Urinary bladder (tissue), 4 donors: ENCODE data around the gene USP48. TPM values are rescaled to one million over a fixed set of nuclear protein-coding genes. Genes with fewer than 3 reads are reported as not detected.
"Not testable (repeated sequence)": the region's sequence is repeated elsewhere in the genome, so short reads cannot be mapped to it uniquely, and the experiment has no call there.

ENCODE experiments used
- DNase-seq: peaks from one replicate; pipeline ENCODE4 v3.0.0-alpha.2; 2015; ENCODE audit errors: extremely low spot score
- H3K27ac ChIP-seq: one replicate; pipeline ENCODE4 v1.5.1; 2013; ENCODE audit warnings: low read depth, mild to moderate bottlenecking, moderate library complexity
- H3K36me3 ChIP-seq: one replicate; pipeline ENCODE4 v1.6.1; 2013; ENCODE audit warnings: mild to moderate bottlenecking, moderate library complexity; ENCODE audit not compliant: insufficient read depth
- H3K4me1 ChIP-seq: one replicate; pipeline ENCODE4 v1.6.1; 2013; ENCODE audit warnings: mild to moderate bottlenecking, moderate library complexity; ENCODE audit not compliant: insufficient read depth
- H3K4me3 ChIP-seq: one replicate; pipeline ENCODE4 v1.5.1; 2013; ENCODE audit warnings: low read depth, low read length
- WGBS: extraction: QIAGEN DNeasy Blood & Tissue Kit; methylation state at CpG from one replicate; pipeline ENCODE4 v1.1.7; 2013; 5-methylcytosine and 5-hydroxymethylcytosine counted together
- polyA plus RNA-seq: library from polyadenylated mRNA; stranded (reverse); fragments of 200-250 nt; gene quantifications from one replicate; pipeline ENCODE4 v1.2.3, GENCODE V29; 2013
- total RNA-seq: library from RNA; depleted of rRNA; stranded (reverse); fragments of >200 nt; gene quantifications from one replicate; pipeline ENCODE4 v1.2.3, GENCODE V29; 2014
- donor health status: healthy with polysubstance abuse.
- donor health status: healthy.

Gene USP48
- total and polyA plus RNA-seq, 2 donors: 25.1 to 97.1 TPM

DNA sequence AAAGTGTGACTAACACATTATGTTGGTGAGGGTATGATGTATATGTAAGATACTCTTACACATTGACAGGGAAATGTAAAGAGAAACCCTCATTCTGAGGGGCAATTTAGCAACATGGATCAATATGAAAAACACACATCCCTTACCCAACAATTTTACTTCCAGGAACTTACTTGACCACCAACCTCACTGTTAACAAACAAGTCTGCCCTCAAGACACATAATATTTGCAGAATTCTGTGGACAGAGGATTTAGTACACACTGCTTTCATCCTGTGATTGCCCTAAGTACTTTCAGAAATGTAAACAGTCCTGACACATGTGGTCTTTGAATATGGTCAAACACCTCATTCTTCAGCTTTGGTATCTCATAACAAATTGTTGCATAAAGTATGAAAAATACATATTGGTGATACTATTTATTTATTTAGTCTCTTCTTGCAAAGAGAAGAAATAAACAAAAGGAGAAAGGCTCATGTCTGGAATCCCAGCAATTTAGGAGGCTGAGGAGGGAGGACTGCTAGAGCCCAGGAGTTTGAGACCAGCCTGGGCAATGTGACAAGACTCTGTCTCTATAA lies 6.9 kb downstream of the USP48 start:
- H3K27ac ChIP-seq: no peak overlapping the region

DNA sequence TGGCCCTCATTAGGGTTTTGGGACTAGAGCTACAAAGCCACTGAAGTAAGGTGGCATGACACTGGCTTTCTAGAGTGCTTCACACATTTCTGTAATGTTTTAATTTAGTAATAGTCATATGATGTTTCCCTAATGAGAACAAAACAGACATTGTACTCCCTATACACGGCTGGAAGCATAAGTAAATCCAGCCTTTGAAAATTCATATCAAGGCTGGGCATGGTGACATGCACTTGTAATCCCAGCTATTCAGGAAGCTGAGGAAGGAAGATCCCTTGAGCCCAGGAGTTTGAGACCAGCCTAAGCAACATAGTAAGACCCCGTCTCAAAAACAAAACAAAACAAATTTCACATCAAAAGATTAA lies 7.4 kb downstream of the USP48 start:
- DNase-seq: no peak
- Histone ChIP-seq H3K27ac (no peak overlapping the region), H3K36me3 (no peaks in the 10 kb centered on the region), H3K4me1 (no peaks in the 10 kb centered on the region), H3K4me3 (no peak overlapping the region)
- 62% methylated on average over 2 of the region's 2 CpGs for WGBS

More for the DNA sequence above, 6.9 kb downstream of the USP48 start:
- no peak for DNase-seq
- no peaks in the 10 kb centered on the region for H3K4me1 ChIP-seq
- H3K36me3 ChIP-seq: no peaks in the 10 kb centered on the region
- no peak overlapping the region for H3K4me3 ChIP-seq

GRCh38 chr1:21774835-21775549 lies 8.0 kb downstream of the USP48 start:
- 93% methylated on average over 15 of the region's 15 CpGs for WGBS
- H3K36me3 ChIP-seq: no peaks in the 10 kb centered on the region
- H3K4me1 ChIP-seq: no peaks in the 10 kb centered on the region
- no peak overlapping the region for H3K27ac ChIP-seq
- no peak for DNase-seq
- no peak overlapping the region for H3K4me3 ChIP-seq

- H3K4me3 ChIP-seq: no peak overlapping the region
- 71% methylated on average over 3 of the region's 3 CpGs for WGBS
- no peaks in the 10 kb centered on the region for H3K36me3 ChIP-seq
- DNase-seq: no peak
- no peaks in the 10 kb centered on the region for H3K4me1 ChIP-seq
- H3K27ac ChIP-seq: no peak overlapping the region
Measured at GRCh38 chr1:21773585-21773984, 9.4 kb downstream of the USP48 start.

DNA sequence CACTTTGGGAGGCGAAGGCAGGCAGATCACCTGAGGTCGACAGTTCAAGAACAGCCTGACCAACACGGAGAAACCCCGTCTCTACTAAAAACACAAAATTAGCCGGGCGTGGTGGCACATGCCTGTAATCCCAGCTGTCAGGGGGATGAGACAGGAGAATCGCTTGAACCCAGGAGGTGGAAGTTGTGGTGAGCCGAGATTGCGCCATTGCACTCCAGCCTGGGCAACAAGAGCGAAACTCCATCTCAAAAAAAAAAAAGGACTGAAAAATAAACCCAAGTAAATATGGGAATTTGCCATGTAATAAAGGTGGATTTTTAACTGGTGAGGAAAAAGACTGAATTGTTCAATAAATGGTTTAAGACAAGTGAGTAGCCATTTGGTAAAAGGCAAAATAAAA lies 11.3 kb downstream of the USP48 start:
- H3K36me3 ChIP-seq, H3K27ac ChIP-seq, H3K4me3 ChIP-seq, DNase-seq, H3K4me1 ChIP-seq: not testable (repeated sequence)
- 85% methylated on average over 10 of the region's 10 CpGs for WGBS

DNA sequence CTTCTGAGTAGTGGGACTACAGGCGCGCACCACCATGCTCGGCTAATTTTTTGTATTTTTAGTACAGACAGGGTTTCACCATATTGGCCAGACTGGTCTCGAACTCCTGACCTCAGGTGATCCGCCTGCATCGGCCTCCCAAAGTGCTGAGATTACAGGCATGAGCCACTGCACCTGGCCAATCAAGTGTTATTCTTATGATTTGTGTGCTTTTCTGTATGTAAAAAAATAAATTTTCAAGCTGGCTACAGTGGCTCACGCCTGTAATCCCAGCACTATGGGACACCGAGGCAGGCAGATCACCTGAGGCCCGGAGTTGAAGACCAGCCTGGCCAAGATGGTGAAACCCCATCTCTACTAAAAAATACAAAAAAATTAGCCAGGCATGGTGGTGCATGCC lies 12.3 kb downstream of the USP48 start:
- WGBS: 96% methylated on average over 9 of the region's 9 CpGs

DNA sequence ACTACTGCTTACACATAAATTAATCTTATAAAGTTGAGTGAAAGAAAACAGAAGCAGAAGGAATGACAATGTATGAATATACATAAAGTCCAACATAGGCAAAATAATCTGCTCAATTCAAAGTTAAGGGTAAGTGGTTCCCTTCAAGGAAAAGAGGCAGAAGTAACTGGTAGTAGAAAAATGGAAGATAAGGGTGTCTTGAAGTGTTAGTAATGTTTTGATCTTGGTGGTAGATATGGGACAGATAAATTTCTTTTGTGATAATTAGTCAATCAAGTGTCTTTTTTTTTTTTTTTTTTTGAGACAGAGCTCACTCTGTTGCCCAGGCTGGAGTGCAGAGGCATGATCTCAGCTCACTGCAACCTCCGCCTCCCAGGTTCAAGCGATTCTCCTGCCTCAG lies 12.7 kb downstream of the USP48 start:
- no peak for DNase-seq
- no peak overlapping the region for H3K27ac ChIP-seq
- H3K36me3 ChIP-seq: no peaks in the 10 kb centered on the region
- no peak overlapping the region for H3K4me3 ChIP-seq
- no peaks in the 10 kb centered on the region for H3K4me1 ChIP-seq
- 91% methylated on average over 2 of the region's 2 CpGs for WGBS

More for the DNA sequence above, 12.3 kb downstream of the USP48 start:
- not testable (repeated sequence) for H3K27ac ChIP-seq, DNase-seq, H3K4me1 ChIP-seq, H3K36me3 ChIP-seq, H3K4me3 ChIP-seq

- not testable (repeated sequence) for DNase-seq
- 96% methylated on average over 8 of the region's 8 CpGs for WGBS
Measured at GRCh38 chr1:21767106-21767505, 15.8 kb downstream of the USP48 start.

GRCh38 chr1:21766210-21766609 lies 16.7 kb downstream of the USP48 start:
- no peak for DNase-seq
- H3K27ac ChIP-seq: no peak overlapping the region

More at GRCh38 chr1:21767106-21767505, 15.8 kb downstream of the USP48 start:
- not testable (repeated sequence) for H3K4me3 ChIP-seq, H3K4me1 ChIP-seq, H3K27ac ChIP-seq, H3K36me3 ChIP-seq

GRCh38 chr1:21764615-21765423 lies 18.1 kb downstream of the USP48 start:
- H3K27ac ChIP-seq: no peak overlapping the region
- 52% methylated on average over 13 of the region's 13 CpGs for WGBS

More at GRCh38 chr1:21766210-21766609, 16.7 kb downstream of the USP48 start:
- 89% methylated on average over 4 of the region's 4 CpGs for WGBS
- no peaks in the 10 kb centered on the region for H3K36me3 ChIP-seq
- no peak overlapping the region for H3K4me3 ChIP-seq
- peaks cover 3% of the 10 kb centered on the region for H3K4me1 ChIP-seq

DNA sequence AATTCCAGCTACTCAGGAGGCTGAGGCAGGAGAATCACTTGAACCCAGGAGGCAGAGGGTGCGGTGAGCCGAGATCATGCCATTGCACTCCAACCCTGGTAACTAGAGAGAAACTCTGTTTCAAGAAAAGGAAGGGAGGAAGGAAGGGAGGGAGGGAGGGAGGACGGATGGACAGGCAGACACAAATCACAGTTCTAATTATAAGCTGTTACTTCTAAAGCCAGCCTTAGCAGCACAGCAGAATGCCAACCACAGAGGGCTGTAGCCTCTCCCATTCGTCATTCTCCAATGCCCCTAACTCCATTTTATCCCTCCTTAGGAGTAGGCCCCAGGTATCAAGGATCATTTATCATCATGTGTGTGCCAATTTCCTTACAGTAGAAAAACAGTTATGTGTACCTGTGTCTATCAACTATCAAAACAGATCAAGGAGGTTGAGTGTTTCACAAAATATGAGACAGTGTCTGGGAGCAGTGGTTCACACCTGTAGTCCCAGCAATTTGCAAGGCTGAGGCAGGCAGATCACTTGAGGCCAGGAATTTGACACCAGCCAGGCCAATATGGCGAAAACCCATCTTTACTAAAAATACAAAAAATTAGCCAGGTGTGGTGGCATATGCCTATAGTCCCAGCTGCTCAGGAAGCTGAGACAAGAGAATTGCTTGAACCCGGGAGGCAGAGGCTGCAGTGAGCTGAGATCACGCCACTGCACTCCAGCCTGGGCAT lies 19.1 kb downstream of the USP48 start:
- no peaks in the 10 kb centered on the region for H3K36me3 ChIP-seq
- H3K27ac ChIP-seq: no peak overlapping the region
- 68% methylated on average over 7 of the region's 7 CpGs for WGBS
- DNase-seq: no peak
- H3K4me1 ChIP-seq: peaks cover 3% of the 10 kb centered on the region
- no peak overlapping the region for H3K4me3 ChIP-seq

More at GRCh38 chr1:21764615-21765423, 18.1 kb downstream of the USP48 start:
- H3K4me3 ChIP-seq: no peak overlapping the region
- no peaks in the 10 kb centered on the region for H3K36me3 ChIP-seq
- no peak for DNase-seq
- peaks cover 3% of the 10 kb centered on the region for H3K4me1 ChIP-seq

DNA sequence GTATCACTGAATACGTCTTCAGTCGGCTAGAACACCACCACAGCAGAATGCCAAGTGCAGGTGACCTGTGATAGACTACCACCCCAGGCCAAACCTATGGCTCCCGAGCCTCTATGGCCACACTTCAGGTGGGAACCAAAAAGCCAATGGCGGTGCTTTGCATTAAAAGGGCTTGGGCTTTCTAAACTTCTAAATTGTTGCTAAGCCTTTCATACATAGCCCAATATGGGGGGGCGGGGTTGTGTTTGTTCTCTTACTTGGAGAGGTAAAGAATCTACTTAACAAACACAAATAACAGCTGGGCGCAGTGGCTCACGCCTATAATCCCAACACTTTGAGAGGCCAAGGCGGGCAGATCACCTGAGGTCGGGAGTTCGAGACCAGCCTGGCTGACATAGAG lies 19.7 kb downstream of the USP48 start:
- Histone ChIP-seq H3K4me3 (no peak overlapping the region), H3K27ac (no peak overlapping the region), H3K4me1 (peaks cover 3% of the 10 kb centered on the region), H3K36me3 (no peaks in the 10 kb centered on the region)
- no peak for DNase-seq
- 93% methylated on average over 10 of the region's 10 CpGs for WGBS

- no peak overlapping the region for H3K27ac ChIP-seq
- no peaks in the 10 kb centered on the region for H3K36me3 ChIP-seq
- peaks cover 3% of the 10 kb centered on the region for H3K4me1 ChIP-seq
- no peak overlapping the region for H3K4me3 ChIP-seq
- 92% methylated on average over 8 of the region's 8 CpGs for WGBS
- no peak for DNase-seq
Measured at GRCh38 chr1:21762022-21762404, 20.9 kb downstream of the USP48 start.
